ENCODE measurements around the gene CAD. TPM values are rescaled to one million over a fixed set of nuclear protein-coding genes. Genes with fewer than 3 reads are reported as not detected.

The CAD gene
- total and polyA plus RNA-seq, 2 donors (not counting 1 experiment from before 2014, with no cell fraction given), result 35.6 to 48.5 TPM

GRCh38 chr2:27290549-27290948, 73.4 kb downstream of the CAD start:
- Histone ChIP-seq H3K9ac (ENCODE audit: low read length) (no peak overlapping the region), H3K4me3 (ENCODE audit: control extremely low read depth in 1 of 5, extremely low read depth in 1 of 5, insufficient read depth in 1 of 5, low read depth in 2 of 5, low read length in 4 of 5) (no peak overlapping the region), H3K4me2 (replicated peaks; ENCODE audit: low read depth, low read length, poor library complexity, severe bottlenecking) (peak overlapping the region; percentile 8), H4K20me1 (ENCODE audit: control insufficient read depth, insufficient read depth, low read length, poor library complexity, severe bottlenecking) (no peaks in the 10 kb centered on the region), H3K9me3 (ENCODE audit: control extremely low read depth in 1 of 3, control insufficient read depth in 2 of 3, insufficient read depth in 1 of 3, low read length in 2 of 3) (no peaks in the 10 kb centered on the region), H3K79me2 (ENCODE audit: control insufficient read depth, insufficient read depth, low read length) (no peaks in the 10 kb centered on the region), H3K27me3 (replicated peaks in 1 of 4; ENCODE audit: control extremely low read depth in 1 of 4, control insufficient read depth in 3 of 4, insufficient read depth in 4 of 4, low read length in 3 of 4) (peaks cover 0 to 6% (median 0%) of the 10 kb centered on the region in 4 experiments), H3K4me1 (ENCODE audit: control insufficient read depth in 2 of 2, insufficient read depth in 2 of 2, low read length in 2 of 2) (peaks cover 5 to 10% of the 10 kb centered on the region in 2 donors), H3K27ac (ENCODE audit: low read length in 2 of 2) (no peak overlapping the region), H2AFZ (ENCODE audit: insufficient read depth, low read depth, low read length, poor library complexity, severe bottlenecking) (peak overlapping the region; percentile 16), H3K36me3 (replicated peaks in 1 of 2; ENCODE audit: control extremely low read depth in 1 of 2, control insufficient read depth in 1 of 2, extremely low read depth in 1 of 2, insufficient read depth in 2 of 2, low read length in 1 of 2) (no peaks in the 10 kb centered on the region)
- Mint-ChIP-seq H3K27ac (no peak overlapping the region), H3K27me3 (peaks cover 15% of the 10 kb centered on the region), H3K9me3 (ENCODE audit: insufficient read depth) (no peaks in the 10 kb centered on the region), H3K4me3 (no peak overlapping the region), H3K4me1 (peaks cover 2% of the 10 kb centered on the region)
- intact Hi-C loops (cut with micrococcal nuclease), result no loop called here
- TF ChIP-seq EZH2 (IDR thresholded peaks at IDR 0.05; ENCODE audit: borderline replicate concordance, insufficient read depth, low read depth, low read length, poor library complexity, severe bottlenecking), result no peak
- no peak for TF ChIP-seq CTCF (IDR thresholded peaks at IDR 0.05)
- WGBS (ENCODE audit: insufficient coverage), result no CpG with 5 or more reads among the region's 5 CpGs
- CTCF ChIA-PET, result interaction anchor here (1.8 to 5.4 kb wide), 2 partner anchors 10 to 13 kb away, joined by 11 to 47 read pairs; partner anchors contain the start of gene TRIM54
- ATAC-seq (ENCODE audit: low read depth) (no peak), DNase-seq (no peak)
- POLR2A ChIA-PET, result no interaction called here

GRCh38 chr2:27291865-27292264, 74.7 kb downstream of the CAD start:
- ATAC-seq (ENCODE audit: low read depth), result no peak
- no peaks in the 10 kb centered on the region for H3K79me2 ChIP-seq (ENCODE audit: control insufficient read depth, insufficient read depth, low read length)
- no peak overlapping the region for H3K9ac ChIP-seq (ENCODE audit: low read length)
- H3K36me3 ChIP-seq (replicated peaks in 1 of 2; ENCODE audit: control extremely low read depth in 1 of 2, control insufficient read depth in 1 of 2, extremely low read depth in 1 of 2, insufficient read depth in 2 of 2, low read length in 1 of 2), result no peaks in the 10 kb centered on the region
- no peaks in the 10 kb centered on the region for H4K20me1 ChIP-seq (ENCODE audit: control insufficient read depth, insufficient read depth, low read length, poor library complexity, severe bottlenecking)
- no peaks in the 10 kb centered on the region for H3K9me3 ChIP-seq (ENCODE audit: control extremely low read depth in 1 of 3, control insufficient read depth in 2 of 3, insufficient read depth in 1 of 3, low read length in 2 of 3)
- Mint-ChIP-seq H3K27me3 (peaks cover 20% of the 10 kb centered on the region), H3K4me1 (peaks cover 2% of the 10 kb centered on the region), H3K4me3 (no peak overlapping the region), H3K9me3 (ENCODE audit: insufficient read depth) (no peaks in the 10 kb centered on the region), H3K27ac (no peak overlapping the region)
- intact Hi-C loops (cut with micrococcal nuclease), result no loop called here
- no peak overlapping the region for H3K4me3 ChIP-seq (ENCODE audit: control extremely low read depth in 1 of 5, extremely low read depth in 1 of 5, insufficient read depth in 1 of 5, low read depth in 2 of 5, low read length in 4 of 5)
- H3K4me1 ChIP-seq (ENCODE audit: control insufficient read depth in 2 of 2, insufficient read depth in 2 of 2, low read length in 2 of 2), result peaks cover 5 to 10% of the 10 kb centered on the region in 2 donors
- TF ChIP-seq EZH2 (IDR thresholded peaks at IDR 0.05; ENCODE audit: borderline replicate concordance, insufficient read depth, low read depth, low read length, poor library complexity, severe bottlenecking), result no peak
- H2AFZ ChIP-seq (ENCODE audit: insufficient read depth, low read depth, low read length, poor library complexity, severe bottlenecking), result no peak overlapping the region
- ChIA-PET POLR2A (no interaction called here), CTCF (interaction anchor here (0.8 to 5.4 kb wide), 5 partner anchors 10 to 333 kb away, joined by 3 to 47 read pairs (median 6); partner anchors contain the start of gene TRIM54)
- 90% methylated on average over 6 of the region's 6 CpGs for WGBS (ENCODE audit: insufficient coverage)
- no peak overlapping the region for H3K4me2 ChIP-seq (replicated peaks; ENCODE audit: low read depth, low read length, poor library complexity, severe bottlenecking)
- peaks cover 0 to 6% (median 0%) of the 10 kb centered on the region in 4 experiments for H3K27me3 ChIP-seq (replicated peaks in 1 of 4; ENCODE audit: control extremely low read depth in 1 of 4, control insufficient read depth in 3 of 4, insufficient read depth in 4 of 4, low read length in 3 of 4)
- no peak for DNase-seq
- H3K27ac ChIP-seq (ENCODE audit: low read length in 2 of 2), result no peak overlapping the region

Other genes starting within 250 kb of the CAD start
- gene MAPRE3, start 246.7 kb upstream of the CAD start, total RNA-seq, result 5.4 and 7.1 TPM in 2 replicates
- 6.7 and 9.8 TPM in 2 replicates for gene MAPRE3, start 246.7 kb upstream of the CAD start, polyA plus RNA-seq
- gene TMEM214, start 184.4 kb upstream of the CAD start, total RNA-seq, result 91.1 and 97.0 TPM in 2 replicates
- 68.6 and 80.1 TPM in 2 replicates for gene TMEM214, start 184.4 kb upstream of the CAD start, polyA plus RNA-seq
- gene AGBL5, start 165.7 kb upstream of the CAD start, total RNA-seq, result 17.5 and 18.7 TPM in 2 replicates
- 9.4 and 10.0 TPM in 2 replicates for gene AGBL5, start 165.7 kb upstream of the CAD start, polyA plus RNA-seq
- 195 and 199 TPM in 2 replicates for gene OST4, start 145.7 kb upstream of the CAD start, total RNA-seq
- gene OST4, start 145.7 kb upstream of the CAD start, polyA plus RNA-seq, result 186 and 257 TPM in 2 replicates
- 0.39 and 0.52 TPM in 2 replicates for gene EMILIN1, start 138.8 kb upstream of the CAD start, total RNA-seq
- gene EMILIN1, start 138.8 kb upstream of the CAD start, polyA plus RNA-seq, result 0.24 and 0.27 TPM in 2 replicates
- gene KHK, start 130.6 kb upstream of the CAD start, total RNA-seq, result 4.0 and 5.5 TPM in 2 replicates
- 3.3 and 3.8 TPM in 2 replicates for gene KHK, start 130.6 kb upstream of the CAD start, polyA plus RNA-seq
- not detected in 2 replicates for gene CGREF1, start 98.2 kb upstream of the CAD start, total RNA-seq
- not detected in 2 replicates for gene CGREF1, start 98.2 kb upstream of the CAD start, polyA plus RNA-seq
- 0.73 and 1.5 TPM in 2 replicates for gene ABHD1, start 93.6 kb upstream of the CAD start, total RNA-seq
- 0.92 and 2.7 TPM in 2 replicates for gene ABHD1, start 93.6 kb upstream of the CAD start, polyA plus RNA-seq
- gene PREB, start 82.7 kb upstream of the CAD start, total RNA-seq, result 44.6 and 46.0 TPM in 2 replicates
- gene PREB, start 82.7 kb upstream of the CAD start, polyA plus RNA-seq, result 63.9 and 88.9 TPM in 2 replicates
- not detected in 2 replicates for gene PRR30, start 78.0 kb upstream of the CAD start, total RNA-seq
- gene PRR30, start 78.0 kb upstream of the CAD start, polyA plus RNA-seq, result not detected in 2 replicates
- 0.10 TPM in 1 of 2 replicates, not detected in the other for gene TCF23, start 68.4 kb upstream of the CAD start, total RNA-seq
- not detected in 2 replicates for gene TCF23, start 68.4 kb upstream of the CAD start, polyA plus RNA-seq
- gene ATRAID, start 5.3 kb upstream of the CAD start, total RNA-seq, result 88.8 and 89.9 TPM in 2 replicates
- 106 and 117 TPM in 2 replicates for gene ATRAID, start 5.3 kb upstream of the CAD start, polyA plus RNA-seq
- gene SLC5A6, start 5.1 kb upstream of the CAD start, total RNA-seq, result 46.1 and 50.8 TPM in 2 replicates
- gene SLC5A6, start 5.1 kb upstream of the CAD start, polyA plus RNA-seq, result 52.6 and 82.3 TPM in 2 replicates
- not detected in 2 replicates for gene SLC30A3, start 45.7 kb downstream of the CAD start, total RNA-seq
- 0.07 and 0.09 TPM in 2 replicates for gene SLC30A3, start 45.7 kb downstream of the CAD start, polyA plus RNA-seq
- gene DNAJC5G, start 58.1 kb downstream of the CAD start, total RNA-seq, result 0.39 TPM in 1 of 2 replicates, not detected in the other
- gene DNAJC5G, start 58.1 kb downstream of the CAD start, polyA plus RNA-seq, result not detected in 2 replicates
- gene TRIM54, start 65.1 kb downstream of the CAD start, total RNA-seq, result not detected in 2 replicates
- gene TRIM54, start 65.1 kb downstream of the CAD start, polyA plus RNA-seq, result not detected in 2 replicates
- 2.7 and 3.6 TPM in 2 replicates for gene UCN, start 91.1 kb downstream of the CAD start, total RNA-seq
- 4.3 and 4.5 TPM in 2 replicates for gene UCN, start 91.1 kb downstream of the CAD start, polyA plus RNA-seq
- 103 and 111 TPM in 2 replicates for gene MPV17, start 105.7 kb downstream of the CAD start, total RNA-seq
- gene MPV17, start 105.7 kb downstream of the CAD start, polyA plus RNA-seq, result 137 and 148 TPM in 2 replicates
- 114 and 121 TPM in 2 replicates for gene GTF3C2, start 139.4 kb downstream of the CAD start, total RNA-seq
- gene GTF3C2, start 139.4 kb downstream of the CAD start, polyA plus RNA-seq, result 84.8 and 91.4 TPM in 2 replicates
- gene EIF2B4, start 153.0 kb downstream of the CAD start, total RNA-seq, result 50.5 and 56.7 TPM in 2 replicates
- gene EIF2B4, start 153.0 kb downstream of the CAD start, polyA plus RNA-seq, result 33.8 and 47.7 TPM in 2 replicates
- 158 and 162 TPM in 2 replicates for gene SNX17, start 153.2 kb downstream of the CAD start, total RNA-seq
- 79.6 and 103 TPM in 2 replicates for gene SNX17, start 153.2 kb downstream of the CAD start, polyA plus RNA-seq
- gene ZNF513, start 163.4 kb downstream of the CAD start, total RNA-seq, result 29.0 and 31.7 TPM in 2 replicates
- gene ZNF513, start 163.4 kb downstream of the CAD start, polyA plus RNA-seq, result 29.5 and 36.8 TPM in 2 replicates
- 45.5 and 48.9 TPM in 2 replicates for gene PPM1G, start 192.2 kb downstream of the CAD start, total RNA-seq
- 23.7 and 27.1 TPM in 2 replicates for gene PPM1G, start 192.2 kb downstream of the CAD start, polyA plus RNA-seq
- gene NRBP1, start 211.3 kb downstream of the CAD start, total RNA-seq, result 109 and 115 TPM in 2 replicates
- 69.2 and 105 TPM in 2 replicates for gene NRBP1, start 211.3 kb downstream of the CAD start, polyA plus RNA-seq
- 15.0 and 16.5 TPM in 2 replicates for gene KRTCAP3, start 225.0 kb downstream of the CAD start, total RNA-seq
- gene KRTCAP3, start 225.0 kb downstream of the CAD start, polyA plus RNA-seq, result 8.6 TPM in 2 replicates

All from B cell (primary cell).